HG03066 (cell line): ENCODE data around the gene TNIK.
"Not testable (repeated sequence)": the region's sequence is repeated elsewhere in the genome, so short reads cannot be mapped to it uniquely, and the experiment has no call there.

Source experiments
- ATAC-seq: cut with Tn5 transposase; IDR thresholded peaks from one replicate; pipeline ENCODE4 v1.9.1; 2021; ENCODE audit warnings: low read depth; ENCODE audit not compliant: unreplicated experiment

Gene TNIK

DNA sequence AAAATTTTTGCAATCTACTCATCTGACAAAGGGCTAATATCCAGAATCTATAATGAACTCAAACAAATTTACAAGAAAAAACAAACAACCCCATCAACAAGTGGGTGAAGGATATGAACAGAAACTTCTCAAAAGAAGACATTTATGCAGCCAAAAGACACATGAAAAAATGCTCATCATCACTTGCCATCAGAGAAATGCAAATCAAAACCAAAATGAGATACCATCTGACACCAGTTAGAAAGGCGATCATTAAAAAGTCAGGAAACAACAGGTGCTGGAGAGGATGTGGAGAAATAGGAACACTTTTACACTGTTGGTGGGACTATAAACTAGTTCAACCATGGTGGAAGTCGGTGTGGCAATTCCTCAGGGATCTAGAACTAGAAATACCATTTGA is 36.1 kb downstream of the TNIK start:
- not testable (repeated sequence) for ATAC-seq

DNA sequence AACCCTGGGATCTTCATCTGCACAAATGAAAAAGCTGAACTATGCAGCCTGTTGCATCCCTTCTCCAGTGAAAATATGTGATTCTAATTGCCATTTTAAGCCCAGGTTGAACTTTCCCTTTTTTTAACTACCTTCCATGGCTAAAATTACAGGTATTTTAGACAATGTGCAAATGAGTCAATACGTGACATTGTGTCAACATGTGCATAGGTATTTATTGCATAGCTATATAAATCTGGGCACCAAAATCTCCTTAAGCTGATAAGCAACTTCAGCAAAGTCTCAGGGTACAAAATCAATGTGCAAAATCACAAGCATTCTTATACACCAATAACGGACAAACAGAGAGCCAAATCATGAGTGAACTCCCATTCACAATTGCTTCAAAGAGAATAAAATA is 37.4 kb downstream of the TNIK start:
- not testable (repeated sequence) for ATAC-seq

DNA sequence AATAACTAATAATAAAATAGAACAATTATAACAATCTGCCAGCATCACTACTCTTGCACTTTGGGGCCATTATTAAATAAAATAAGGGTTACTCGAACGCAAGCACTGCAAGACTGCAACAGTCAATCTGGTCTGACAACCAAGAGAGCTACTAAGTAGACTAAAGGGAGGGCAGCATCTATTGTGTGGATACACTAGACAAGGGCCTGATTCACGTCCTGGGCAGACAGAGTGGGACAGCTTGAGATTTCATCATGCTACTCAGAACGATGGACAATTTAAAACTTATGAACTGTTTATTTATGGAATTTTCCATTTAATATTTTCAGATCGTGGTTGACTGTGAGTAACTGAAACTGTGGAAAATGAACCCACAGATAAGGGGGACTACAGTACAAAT is 39.5 kb downstream of the TNIK start:
- ATAC-seq, result no peak

GRCh38 chr3:171419457-171419856 is 40.7 kb downstream of the TNIK start:
- no peak for ATAC-seq

GRCh38 chr3:171417813-171418212 is 42.4 kb downstream of the TNIK start:
- no peak for ATAC-seq

DNA sequence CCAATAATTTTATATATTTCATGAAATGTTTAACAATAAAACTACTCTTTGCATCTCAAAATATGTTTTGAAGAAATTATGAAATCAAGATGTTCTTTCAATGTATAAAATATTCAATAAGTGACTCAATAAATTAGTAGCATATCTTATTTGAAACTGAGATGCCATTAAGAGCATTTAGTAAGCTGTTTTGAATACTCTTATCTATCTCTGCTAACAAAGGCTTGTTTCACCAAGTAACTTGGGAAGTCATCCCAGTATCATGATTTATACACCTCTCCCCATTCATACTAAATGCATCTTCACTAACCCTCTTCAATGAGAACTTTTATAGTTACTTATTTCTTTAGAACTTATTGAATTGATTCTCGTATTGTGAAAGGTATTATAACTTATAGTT is 43.1 kb downstream of the TNIK start:
- no peak for ATAC-seq

DNA sequence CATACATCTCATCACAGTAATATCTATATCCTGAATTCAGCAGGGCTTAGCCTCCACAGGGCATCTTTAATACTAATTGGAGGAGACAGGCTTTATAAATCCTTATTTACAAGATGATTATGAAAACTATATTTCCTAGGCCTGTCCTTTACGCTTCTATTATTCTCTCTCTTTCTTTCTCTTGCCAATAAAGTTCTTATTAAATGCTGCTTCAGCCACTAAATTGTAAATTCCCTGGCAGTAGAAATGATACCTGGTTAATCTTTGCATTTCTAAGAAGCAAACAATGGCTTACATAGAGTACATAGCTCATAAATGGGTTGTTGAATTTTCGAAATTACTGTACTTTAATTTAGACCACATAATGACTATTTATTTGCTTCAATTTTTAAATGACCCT is 43.5 kb downstream of the TNIK start:
- ATAC-seq, result no peak

- no peak for ATAC-seq
Observed at GRCh38 chr3:171416061-171416460, 44.1 kb downstream of the TNIK start.

DNA sequence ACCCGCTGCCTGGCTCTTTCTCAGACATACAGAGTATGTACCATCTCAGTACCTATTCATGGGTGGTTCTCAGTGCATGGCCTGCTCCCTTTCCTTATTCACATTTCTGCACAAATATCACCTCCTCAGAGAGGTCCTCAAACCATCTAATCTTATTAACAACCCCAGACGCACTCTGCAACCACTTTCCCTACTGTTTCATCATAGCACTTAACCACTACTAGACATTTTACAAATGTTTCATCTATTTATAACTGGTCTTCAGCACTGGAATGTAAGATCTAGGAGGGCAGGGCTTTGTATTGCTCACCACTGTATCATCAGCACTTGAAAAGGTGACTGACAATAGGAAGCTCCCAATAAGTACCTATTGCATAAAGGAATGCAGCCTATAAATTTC is 45.1 kb downstream of the TNIK start:
- no peak for ATAC-seq

- no peak for ATAC-seq
Observed at GRCh38 chr3:171412473-171412872, 47.7 kb downstream of the TNIK start.

DNA sequence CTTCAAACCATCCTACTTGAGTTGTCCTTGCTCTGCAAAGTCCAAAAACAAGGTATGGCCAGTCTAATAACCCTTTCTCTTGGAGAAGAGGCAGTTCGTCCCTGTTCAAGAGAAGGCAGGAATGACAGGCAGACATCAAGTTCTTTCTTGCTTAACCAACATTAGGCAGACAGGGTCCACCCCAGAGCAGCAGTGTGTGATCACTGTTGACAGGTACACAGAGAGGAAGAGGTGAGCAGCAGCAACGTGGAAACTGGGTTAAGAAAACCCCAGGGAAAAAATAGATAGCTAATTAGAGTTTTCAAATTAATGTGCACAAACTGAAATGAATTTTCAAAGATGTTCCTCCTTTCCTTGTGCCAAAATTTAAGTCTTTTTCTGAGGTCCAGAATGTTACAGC is 48.2 kb downstream of the TNIK start:
- ATAC-seq, result no peak

GRCh38 chr3:171410186-171410585 is 50.0 kb downstream of the TNIK start:
- ATAC-seq, result no peak

DNA sequence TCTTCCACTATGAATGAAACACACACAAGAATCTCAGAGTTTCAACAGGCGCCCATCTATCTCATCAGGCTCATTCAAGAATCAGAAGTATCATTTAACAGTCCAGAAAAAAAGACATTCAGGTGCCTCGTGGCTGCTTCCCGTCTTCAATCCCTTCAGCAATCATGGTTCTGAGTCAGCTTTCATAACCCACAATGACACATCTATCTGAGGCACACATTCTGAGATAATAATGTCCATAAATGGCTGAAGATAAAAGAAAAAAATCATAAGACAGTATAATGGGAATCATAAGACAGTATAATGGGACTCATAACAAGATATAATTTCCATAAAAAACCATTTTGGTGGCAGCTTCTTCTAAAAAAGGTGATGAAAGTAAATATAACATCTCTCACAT is 52.4 kb downstream of the TNIK start:
- no peak for ATAC-seq

DNA sequence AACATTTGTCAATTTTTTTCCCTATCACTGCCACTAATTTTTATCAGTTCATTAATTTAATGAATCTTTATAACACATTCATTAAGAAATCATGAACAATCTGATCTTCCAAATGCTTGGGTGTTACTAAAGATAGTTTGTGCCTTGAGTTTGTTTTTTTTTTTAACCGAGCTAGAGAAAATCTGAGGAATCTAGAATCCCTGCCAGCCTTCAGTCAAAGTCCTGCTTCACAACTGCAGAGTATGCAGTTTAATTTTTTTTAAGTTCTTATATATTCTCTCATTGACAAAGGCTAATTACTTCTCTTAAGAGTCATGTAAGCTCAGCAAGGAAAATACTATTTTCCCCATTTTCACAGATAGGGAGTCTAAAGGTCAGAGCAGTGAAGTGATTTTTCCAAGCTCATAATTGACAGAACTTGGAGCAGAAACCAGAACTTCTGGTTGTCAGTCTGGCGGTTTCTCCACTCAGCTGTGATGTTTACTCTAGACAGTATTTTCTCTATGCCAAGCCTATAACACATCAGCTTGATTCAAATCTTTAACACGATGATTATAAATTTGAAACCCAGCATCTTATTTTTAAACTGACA is 55.7 kb downstream of the TNIK start:
- ATAC-seq, result no peak

- ATAC-seq, result no peak
Observed at GRCh38 chr3:171402281-171402680, 57.9 kb downstream of the TNIK start.

DNA sequence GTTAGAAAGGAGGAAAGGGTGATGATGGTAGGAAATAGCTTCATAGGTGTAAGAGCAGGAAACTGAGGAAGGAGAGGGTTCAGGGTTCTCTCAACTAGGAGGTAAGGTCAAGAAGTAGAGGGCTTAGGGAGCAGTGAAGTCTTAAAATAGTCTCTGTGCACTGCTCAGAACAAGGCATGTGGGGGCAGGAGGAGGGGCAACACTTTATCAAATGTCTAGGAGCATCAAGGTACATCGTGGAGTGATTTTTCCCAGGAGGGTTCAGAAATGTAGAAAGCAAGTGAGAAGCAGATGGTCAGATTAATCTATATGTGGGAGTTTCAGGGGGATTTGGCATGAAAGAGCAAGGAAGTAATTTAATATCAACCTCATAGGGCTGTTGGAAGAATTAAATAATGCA is 58.8 kb downstream of the TNIK start:
- ATAC-seq, result no peak

GRCh38 chr3:171399842-171400241 is 60.4 kb downstream of the TNIK start:
- ATAC-seq, result no peak

- no peak for ATAC-seq
Observed at GRCh38 chr3:171398343-171398742, 61.9 kb downstream of the TNIK start.

- ATAC-seq, result no peak
Observed at GRCh38 chr3:171397089-171397488, 63.1 kb downstream of the TNIK start.

GRCh38 chr3:171396048-171396447 is 64.2 kb downstream of the TNIK start:
- no peak for ATAC-seq

DNA sequence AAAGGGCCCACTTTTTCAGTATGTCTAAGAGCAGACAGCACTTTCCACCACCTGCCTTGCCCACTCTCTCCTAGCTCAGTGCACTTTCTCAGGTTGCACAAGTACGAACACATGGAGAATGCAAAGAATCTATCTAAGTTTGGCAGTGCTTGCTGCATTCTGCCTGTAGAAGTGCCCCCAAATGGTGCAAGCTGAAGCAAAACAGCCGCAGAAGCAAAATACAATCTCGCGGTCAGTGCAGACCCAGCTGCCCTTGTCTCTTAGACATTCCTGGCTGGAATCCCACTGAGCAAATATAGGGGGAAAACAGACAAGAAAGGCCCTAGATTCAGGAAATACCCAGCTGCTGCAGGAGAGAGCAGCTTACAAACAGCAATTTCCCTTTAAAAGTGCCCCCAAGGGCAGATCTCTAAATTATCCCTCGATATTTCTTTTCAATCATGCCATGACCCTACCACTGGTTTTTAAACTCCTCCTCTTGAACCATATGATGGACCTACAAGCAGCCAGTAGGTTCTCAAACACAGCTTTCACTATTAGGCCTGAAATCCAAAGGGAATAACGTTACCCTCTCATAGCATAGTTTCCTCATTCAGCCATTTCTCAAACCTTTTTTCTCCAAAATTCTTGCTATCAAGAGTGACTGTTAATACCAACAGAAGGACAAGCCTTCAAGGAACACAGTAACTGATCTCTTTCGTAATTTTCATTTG is 67.0 kb downstream of the TNIK start:
- no peak for ATAC-seq

- no peak for ATAC-seq
Observed at GRCh38 chr3:171391432-171391831, 68.8 kb downstream of the TNIK start.
